ENCODE data around the gene CLSTN2. TPM values are rescaled to one million over a fixed set of nuclear protein-coding genes. Genes with fewer than 3 reads are reported as not detected.
A peak's percentile ranks its signal among the peaks of the same experiment; 100 is the strongest.

Gene CLSTN2
- 1 to 10 TPM in 3 of 4 donors, under 1 TPM in 1; 0.92 to 2.0 (median 1.5) TPM for polyA plus RNA-seq (ENCODE audit: insufficient read length in 4 of 4)

DNA sequence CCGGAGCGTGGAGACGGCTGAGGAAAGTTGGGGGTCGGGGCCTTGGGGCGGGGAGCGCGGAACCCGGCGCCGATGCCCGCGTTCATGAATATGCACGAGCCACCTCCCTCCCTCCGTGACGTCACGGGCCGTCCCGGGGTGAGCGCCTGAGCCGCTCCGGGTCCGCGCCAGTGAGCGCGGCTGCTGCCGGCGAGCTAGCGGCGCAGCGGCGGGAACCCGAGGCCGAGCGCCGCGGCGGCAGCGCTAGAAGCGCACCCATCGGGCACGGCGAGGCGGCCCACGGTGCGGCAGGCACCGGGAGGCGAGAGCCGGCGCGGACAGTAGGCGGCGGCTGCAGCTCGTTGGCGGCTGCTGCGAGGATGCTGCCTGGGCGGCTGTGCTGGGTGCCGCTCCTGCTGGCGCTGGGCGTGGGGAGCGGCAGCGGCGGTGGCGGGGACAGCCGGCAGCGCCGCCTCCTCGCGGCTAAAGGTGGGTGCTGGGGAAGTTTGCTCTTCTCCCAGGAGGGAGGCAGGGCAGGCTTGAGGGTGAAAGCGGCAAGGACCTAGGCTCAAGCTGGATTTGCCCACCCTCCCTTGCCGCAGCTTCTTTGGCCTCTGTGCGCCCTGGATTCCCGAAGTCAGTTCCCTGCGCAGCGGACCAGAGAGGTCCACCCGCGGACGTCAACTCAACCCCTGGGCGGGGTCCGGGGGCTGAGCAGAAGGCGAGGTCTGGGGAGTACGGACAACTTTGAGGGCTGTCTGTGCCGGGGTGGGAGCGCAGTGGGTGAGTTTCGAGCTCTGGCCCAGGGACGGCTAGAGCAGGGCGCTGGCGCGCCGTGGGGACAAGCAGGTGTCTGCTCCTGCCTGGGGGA, at the start of gene CLSTN2:
Gene CLSTN2 (plus strand): TSS at position 170 of the 850 bp plus-strand sequence.
- DNase-seq (ENCODE audit: low read depth in 4 of 4, low spot score in 2 of 4) = peak in 3 of 4 donors; percentile 41 to 74 (median 46)

DNA sequence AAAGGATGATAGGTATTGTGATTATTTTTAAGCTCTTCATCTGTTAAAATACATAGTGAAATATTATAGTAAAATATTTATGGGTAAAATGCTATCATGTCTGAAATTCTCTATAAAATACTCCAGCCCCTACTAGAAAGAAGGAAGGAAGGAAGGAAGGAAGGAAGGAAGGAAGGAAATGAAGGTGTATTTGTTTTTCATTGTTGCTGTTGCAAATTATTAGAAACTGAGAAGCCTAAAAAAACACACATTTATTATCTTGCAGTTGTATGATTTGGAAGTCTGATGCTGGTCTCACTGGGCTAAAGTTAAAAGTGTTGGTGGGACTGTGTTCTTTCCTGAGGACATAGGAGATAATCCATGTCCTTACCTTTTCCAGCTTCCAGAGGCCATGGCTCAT, 47.6 kb upstream of the CLSTN2 start:
- no peak for DNase-seq (ENCODE audit: low read depth in 4 of 4, low spot score in 2 of 4)

DNA sequence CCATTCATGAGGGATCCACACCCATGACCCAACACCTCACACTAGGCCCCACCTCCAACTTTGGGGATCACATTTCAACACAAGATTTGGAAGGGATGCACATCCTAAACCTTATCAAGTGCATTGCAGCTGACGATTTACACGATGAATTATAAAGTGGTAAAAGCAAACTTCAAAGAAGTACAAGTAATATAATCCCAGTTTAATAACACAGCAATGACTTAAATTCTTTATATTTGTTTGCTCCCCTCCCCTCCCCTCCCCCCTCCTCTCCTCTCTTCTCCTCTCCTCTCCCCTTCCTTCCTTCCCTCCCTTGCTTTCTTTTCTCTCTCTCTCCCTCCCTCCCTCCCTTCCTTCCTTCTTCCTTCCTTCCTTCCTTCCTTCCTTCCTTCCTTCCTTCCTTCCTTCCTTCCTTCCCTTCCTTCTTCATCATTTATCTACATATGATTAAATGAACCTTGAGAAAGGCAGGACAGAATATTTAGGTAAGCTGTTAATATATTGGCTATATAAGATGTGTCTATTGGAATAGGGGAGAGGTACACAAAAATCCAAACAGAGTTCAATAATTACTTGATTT, 46.3 kb upstream of the CLSTN2 start:
- no peak for DNase-seq (ENCODE audit: low read depth in 4 of 4, low spot score in 2 of 4)

DNA sequence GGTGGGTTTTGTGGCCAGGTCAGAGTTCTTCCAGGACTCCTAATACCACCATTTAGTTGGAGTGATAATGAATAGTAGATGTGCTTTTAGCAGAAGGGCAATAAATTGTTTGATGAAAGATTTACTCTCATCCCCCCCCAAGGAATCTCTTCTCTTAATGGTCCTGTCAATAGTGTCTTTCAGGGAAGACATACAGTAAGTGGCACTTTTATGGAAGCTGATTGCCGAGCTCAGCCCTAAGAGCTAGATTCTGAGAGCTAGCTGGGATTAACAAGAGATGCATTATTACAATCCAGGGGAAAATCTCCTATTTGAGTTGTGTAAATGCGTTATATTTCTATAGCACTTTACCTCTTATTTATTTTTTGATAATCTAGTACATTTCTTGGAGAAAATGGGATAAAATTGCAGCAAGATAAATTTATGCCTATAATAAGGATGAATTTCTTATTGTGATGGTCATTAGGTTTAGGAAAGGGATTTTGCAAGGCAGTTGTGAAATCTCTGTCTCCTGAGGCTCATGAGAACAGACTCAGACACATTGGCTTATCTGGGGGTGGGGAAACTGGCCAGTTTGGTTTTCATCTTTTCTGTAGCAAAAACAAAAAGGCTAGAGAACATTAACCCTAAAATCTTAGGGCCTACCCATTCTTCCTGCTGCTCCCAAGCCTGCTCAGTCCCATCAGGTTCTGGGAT, 41.6 kb upstream of the CLSTN2 start:
- no peak for DNase-seq (ENCODE audit: low read depth in 4 of 4, low spot score in 2 of 4)

DNA sequence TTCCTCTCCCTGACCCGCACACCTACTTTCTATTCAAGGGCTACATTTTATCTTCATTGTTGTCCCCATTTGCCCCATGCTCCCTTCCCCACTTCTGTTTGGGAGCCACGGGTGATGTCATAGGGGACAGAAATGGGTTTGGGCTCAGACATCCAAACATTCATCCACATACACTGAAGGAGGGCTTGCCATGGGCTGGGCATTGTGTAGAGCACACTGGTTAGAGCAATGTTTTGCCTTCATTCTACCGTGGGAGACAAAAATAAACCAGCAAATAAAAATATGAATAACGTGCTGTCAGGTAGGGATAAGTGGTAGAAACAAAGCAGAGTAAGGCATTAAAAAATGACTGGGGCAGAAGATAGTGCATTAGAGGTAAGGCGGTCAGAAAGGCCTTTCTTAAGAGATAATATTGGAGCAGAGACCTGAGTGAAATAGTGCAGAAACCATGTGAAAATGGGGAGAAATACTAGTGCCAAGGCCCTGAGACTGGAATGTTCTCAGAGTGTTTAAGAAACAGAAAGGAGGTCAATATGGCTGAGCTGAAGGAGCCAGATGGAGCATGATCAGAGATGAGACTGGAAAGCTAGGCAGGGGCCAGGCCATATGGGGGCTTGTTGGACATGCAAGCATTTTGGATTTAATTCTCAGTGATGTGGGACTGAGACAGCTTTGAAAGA, 40.9 kb upstream of the CLSTN2 start:
- no peak for DNase-seq (ENCODE audit: low read depth in 4 of 4, low spot score in 2 of 4)

DNA sequence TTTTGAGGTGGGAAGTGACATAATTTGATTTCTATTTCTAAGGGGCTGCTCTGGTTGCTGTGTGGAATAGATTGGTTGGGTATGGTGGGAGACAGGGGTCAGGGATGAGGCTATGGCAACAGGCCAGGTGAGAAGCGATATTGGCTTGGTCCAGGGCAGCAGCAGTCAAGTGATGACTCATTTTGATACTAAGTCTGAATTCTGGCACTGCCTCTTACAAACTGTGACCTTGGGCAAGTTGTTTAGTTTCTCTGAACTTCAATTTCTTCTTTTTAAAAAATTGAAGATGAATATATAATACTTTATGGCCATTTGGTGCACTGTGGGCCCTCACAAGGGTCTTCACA, 40.4 kb upstream of the CLSTN2 start:
- DNase-seq (ENCODE audit: low read depth in 4 of 4, low spot score in 2 of 4) = no peak

DNA sequence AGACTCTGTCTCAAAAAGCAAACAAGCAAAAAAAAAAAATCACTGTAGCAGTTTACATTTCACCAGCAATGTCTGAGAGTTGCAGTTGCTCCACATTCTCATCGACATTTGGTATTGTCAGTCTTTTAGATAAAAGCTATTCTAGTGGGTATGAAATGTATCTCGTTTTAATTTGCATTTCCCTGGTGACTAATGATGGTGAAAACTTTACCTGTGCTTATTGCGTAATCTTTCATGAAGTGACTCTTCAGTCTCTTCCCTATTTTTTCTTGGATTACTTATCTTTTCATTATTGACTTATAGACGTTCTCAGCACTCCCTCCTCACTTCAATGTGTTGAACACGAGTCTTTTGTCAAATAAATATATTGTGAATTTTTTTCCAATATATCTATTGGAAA, 37.2 kb upstream of the CLSTN2 start:
- no peak for DNase-seq (ENCODE audit: low read depth in 4 of 4, low spot score in 2 of 4)

DNA sequence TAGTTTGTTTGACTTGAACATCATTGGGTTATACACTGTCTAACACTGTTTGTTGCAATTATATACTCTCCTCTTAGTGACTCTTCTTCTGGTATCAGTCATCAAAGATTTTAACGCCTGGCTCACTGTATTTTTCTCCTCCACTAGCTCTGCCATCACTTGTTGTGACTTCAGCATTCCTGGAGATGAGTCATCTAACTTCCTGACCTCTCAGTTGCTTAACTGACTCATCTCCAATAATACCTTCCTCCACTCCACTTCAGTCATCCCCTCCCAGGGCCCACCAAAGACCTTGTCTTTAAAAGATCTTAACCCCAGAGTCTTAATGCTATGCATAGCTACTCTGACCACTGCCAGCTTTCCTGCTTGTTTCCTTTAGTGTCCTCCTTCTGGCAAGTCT, 28.6 kb upstream of the CLSTN2 start:
- DNase-seq (ENCODE audit: low read depth in 4 of 4, low spot score in 2 of 4) = no peak

DNA sequence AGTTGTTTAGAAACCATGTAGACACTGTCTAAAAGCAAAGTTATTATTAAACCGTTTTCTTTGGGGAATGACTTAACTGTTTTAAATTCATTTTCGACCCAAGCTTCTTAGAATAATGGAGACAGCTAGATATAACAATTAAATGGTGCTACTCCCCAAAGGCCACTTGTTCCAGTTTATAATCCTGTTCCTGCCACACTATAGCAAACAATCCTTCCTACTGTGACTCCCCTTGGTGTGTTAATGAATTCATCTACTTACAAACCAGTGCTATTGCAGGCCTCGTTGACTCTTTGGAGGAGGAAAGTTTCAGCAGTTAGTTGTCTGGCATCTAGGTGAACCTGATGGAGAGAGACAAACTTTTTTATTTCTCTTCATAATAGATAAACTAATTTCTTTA, 25.2 kb upstream of the CLSTN2 start:
- DNase-seq (ENCODE audit: low read depth in 4 of 4, low spot score in 2 of 4) = no peak

DNA sequence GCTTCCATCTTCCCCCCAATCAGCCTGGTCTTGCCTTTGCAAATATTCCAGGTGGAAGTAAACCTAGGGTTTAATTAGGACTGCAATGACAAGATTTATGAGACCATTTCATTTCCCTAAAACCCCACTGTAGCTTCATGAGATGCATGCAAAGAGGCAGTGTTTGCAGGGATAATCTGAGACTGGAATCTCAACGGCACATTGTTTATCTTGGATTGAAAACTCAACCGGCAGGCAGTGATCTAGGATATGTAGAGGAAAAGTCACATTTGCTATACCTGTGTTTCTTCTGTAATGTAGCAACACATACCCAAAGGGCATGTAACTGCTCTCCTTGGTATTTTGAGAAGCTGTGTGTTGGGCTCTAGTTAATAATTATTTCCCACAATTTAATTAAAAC, 18.7 kb upstream of the CLSTN2 start:
- DNase-seq (ENCODE audit: low read depth in 4 of 4, low spot score in 2 of 4) = no peak

DNA sequence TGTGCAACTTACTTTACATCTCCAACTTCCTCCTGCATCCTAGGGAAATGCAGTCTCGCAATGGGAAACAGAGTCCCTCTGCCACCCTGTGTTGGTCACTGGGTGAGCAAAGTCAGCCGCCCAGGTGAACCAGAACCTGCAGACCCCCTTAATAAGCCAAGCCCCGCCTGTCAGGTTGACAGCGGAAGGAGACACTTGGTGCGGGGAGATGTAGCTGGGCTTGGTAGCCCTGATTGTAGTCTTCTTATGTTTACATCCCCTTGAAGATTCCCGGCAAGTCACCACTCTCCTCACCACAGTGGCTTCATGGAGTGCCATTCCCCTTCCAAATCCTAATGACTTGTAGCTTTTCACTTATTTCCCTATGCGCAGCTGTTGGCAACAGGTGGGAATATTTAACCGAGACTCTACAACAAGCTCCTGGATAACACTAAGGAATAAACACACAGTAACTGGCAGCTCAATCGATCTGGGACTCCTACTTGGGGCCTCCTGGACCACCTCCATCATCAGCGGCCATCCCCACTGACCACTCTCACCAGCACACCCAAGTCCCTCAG, 17.7 kb upstream of the CLSTN2 start:
- no peak for DNase-seq (ENCODE audit: low read depth in 4 of 4, low spot score in 2 of 4)

DNA sequence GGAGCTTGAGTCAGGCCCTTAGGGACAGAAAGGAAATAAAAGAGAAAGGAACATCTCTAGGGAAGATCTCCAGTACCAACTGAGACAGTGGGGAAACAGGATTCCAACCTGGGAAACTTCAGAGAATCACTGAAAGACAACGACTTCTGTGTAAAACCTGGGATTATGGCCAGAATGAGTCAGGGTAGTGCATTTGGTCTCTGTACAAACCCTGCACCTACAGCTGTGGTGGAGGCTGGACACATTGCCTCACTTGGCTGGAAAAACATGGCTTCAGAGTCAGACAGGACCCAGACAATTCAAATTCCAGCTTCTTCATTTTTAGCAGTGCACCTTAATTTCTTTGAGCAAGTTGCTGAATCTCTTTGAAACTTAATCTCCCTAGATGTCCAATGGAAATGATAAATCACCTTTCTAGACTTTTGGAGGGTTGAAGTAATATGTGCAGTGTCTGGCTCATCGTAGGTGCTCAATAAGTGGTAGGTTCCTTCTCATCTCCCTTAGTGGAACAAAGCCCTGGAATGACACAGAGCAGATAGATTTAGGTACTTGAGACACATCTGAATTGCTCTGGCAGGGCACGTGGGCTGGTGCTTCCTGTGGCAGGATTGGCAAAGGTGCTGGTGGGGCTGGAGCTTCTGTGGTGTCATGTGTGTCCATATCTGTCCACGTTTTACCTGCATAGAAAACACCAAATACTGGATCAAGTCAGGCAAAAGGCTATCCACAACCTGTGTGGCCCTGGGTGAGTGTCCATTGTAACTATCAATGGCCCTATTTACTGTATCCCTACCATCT, 6.1 kb upstream of the CLSTN2 start:
- no peak for DNase-seq (ENCODE audit: low read depth in 4 of 4, low spot score in 2 of 4)

DNA sequence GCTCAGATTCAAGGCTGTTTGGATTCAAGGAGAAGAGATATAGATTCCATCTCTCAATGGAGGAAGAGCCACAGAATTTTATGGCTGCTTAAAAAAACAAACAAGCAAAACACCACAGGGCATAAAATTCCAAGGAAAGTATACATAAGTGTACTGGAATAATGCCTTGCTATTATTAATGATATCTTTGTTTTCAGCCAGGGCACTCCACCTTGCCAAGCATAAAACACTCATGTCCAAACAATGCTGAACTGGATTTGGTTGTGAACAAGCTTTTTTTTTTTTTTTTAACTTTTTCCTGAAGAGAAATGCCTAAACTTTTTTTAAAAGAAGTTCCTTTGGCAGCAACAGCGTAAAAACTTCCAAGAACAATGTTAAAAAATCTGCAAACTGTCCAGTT, 4.8 kb upstream of the CLSTN2 start:
- no peak for DNase-seq (ENCODE audit: low read depth in 4 of 4, low spot score in 2 of 4)

DNA sequence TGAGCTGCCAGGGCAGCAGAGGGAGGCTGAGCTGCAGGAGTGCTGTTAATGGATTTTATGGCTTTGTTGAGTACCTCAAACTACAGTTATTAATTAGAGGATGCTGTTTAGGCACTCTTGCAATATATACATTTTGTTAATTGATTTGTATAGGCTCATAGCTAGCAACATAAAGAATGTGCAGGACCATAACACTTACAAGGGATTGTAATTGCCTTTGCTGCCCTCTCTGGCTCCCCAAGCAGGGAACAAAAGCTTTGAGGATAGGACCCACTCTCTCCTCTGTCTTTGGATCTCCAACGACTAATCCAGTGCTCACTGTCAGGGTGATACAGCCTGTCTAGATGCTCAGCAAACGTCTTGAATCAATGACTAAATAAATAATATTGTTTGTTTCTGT, 1.2 kb upstream of the CLSTN2 start:
- no peak for DNase-seq (ENCODE audit: low read depth in 4 of 4, low spot score in 2 of 4)

DNA sequence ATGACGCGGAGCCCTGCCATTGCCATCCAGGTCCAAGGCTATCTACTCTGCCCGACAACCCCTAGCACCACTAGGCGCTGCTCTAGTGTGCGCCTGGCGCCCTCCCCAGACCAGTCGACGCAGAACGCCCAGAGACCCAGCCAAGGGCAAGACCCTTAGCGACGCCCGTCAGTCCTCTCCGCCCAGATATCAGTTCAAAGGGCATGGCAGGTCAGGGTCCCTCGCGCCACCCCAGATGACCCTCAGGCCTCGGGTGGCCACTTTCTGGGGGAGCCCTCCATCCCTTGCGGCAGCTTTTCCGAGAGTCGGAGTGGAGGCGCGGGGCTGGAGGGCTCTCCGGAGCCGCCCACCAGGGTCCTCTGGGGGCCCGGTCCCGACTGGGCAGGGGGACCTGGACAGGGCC, 371 bp upstream of the CLSTN2 start:
- DNase-seq (ENCODE audit: low read depth in 4 of 4, low spot score in 2 of 4) = peak in 1 of 4 donors; percentile 10

DNA sequence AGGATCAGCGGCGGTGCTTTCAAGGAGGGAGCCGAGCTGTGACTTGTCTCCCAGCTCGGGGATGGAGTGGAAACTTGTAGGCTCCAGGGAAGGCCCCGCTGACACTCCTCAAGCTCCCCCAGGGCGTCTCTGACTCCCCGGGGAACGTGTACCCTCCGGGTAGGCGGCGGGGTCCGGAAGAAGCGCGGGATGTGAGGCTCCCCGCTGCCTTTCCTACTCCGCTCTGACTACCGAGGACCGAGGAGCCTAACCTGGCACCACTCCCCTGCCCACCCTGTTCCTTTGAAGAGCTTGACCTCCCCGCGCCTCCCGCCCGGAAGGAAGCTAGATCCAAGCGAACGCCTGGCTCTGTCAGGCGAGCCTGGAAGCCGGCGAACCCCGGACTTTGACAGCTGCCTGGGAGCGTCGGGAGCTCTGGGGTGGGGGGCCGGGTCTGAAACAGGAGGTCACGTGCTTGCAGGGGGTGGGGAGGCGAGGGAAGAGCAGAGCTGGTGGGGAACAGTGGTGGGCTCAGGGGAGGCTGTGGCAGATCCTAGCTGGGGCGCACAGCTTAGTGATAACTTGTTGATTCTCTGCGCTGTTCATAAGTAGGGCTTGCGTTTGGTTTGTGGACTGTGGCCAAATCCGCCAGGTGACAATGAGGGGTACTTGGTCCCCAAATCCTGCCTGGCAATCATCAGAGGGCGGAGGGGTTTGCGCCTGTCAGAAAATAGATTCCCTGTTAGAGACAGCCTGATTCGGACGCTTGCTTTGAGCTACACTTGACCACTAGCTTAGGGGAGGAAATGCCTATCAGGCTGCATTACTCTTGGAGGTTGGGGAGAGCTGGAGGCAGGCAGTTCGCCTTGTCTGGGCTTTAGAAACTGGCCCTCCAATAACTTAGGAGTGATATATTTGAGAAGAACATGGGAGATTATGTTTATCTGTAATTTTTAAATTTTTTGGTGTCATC, 1.2 kb downstream of the CLSTN2 start:
- DNase-seq (ENCODE audit: low read depth in 4 of 4, low spot score in 2 of 4) = peak in 2 of 4 donors; percentile 23 to 30

DNA sequence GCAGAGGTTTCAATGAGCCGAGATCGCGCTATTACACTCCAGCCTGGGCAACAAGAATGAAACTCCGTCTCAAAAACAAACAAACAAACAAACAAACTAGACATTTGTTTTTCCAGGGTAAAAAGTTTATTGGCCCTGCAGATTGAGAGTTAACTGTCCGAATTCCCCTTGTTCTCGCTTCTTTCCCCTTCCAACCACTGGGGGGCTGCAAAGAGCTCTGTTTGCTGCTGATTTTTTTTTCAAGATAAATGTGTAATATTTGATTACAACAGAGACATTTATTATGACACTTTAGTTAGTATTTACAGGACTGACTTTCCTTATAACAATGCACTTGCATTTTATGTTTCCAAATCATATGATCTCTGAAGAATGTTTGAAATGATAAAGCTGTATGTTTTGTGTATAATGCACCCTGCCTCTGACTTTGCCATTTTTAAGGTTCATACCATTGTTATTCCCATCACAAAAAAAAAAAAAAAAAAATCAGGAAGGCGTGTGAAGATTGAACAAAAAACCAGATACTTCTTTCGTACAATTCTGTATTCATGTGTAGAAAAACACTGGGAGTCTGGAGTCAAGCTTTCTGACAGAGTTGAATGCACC, 2.8 kb downstream of the CLSTN2 start:
- peak in 1 of 4 donors; percentile 8 for DNase-seq (ENCODE audit: low read depth in 4 of 4, low spot score in 2 of 4)

DNA sequence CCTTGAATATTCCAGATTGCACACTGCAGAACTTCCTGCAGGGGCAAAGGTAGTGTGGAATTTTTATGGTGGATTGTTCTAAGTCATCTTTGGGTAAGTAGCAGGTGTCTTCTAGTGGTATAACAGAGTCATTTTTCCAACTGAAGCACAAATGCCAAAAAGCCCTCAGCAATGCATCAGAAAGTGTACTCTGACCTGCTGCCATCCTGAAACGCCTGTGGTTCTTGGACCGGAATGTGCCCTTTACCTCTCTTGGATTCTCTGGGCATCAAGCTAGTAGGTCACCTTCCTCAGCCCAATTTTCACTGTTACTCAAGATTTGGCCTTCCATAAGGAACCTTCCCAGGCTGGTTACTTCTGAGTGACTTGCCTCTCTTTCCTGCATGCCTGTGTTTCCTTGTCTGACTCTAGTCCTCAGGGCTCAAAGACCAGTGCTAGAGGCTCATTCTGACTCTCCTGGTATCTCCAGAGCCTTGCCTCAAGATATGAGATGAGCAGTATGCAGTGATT, 4.8 kb downstream of the CLSTN2 start:
- DNase-seq (ENCODE audit: low read depth in 4 of 4, low spot score in 2 of 4) = no peak

Measured in left renal cortex interstitium (tissue), 4 donors.